Activated CD4-positive, alpha-beta T cell treated with anti-CD3 and anti-CD28 coated beads for 36 hours (primary cell): ENCODE results near the gene PIAS2. TPM values are rescaled to one million over a fixed set of nuclear protein-coding genes. Genes with fewer than 3 reads are reported as not detected.
"Not testable (repeated sequence)": the region's sequence is repeated elsewhere in the genome, so short reads cannot be mapped to it uniquely, and the experiment has no call there.

Source experiments
- ATAC-seq: fragments of 200-7000 bp; cut with Tn5 transposase; one replicate; pipeline ENCODE4 v1.10.0; 2021; ENCODE audit warnings: mild to moderate bottlenecking, moderate library complexity
- CTCF ChIA-PET: fragments of 350-600 bp; sonication (Branson Sonifier 250); formaldehyde crosslinking; loops from one replicate; lab custom pipeline; 2021; ENCODE audit warnings: antibody characterized with exemption; lab: Charles Lee
- POLR2A ChIA-PET: fragments of 350-600 bp; sonication (Branson Sonifier 250); formaldehyde crosslinking; loops from one replicate; lab custom pipeline; 2021; ENCODE audit warnings: antibody characterized with exemption, inconsistent platforms; lab: Charles Lee
- DNase-seq: peaks from one replicate; pipeline ENCODE4 v3.0.0-alpha.2; 2020
- H3K27ac Mint-ChIP-seq: one replicate; pipeline ENCODE4 v1.8.0; 2021; ENCODE audit warnings: mixed read lengths
- H3K27me3 Mint-ChIP-seq: one replicate; pipeline ENCODE4 v1.8.0; 2021; ENCODE audit warnings: mixed read lengths
- H3K36me3 Mint-ChIP-seq: one replicate; pipeline ENCODE4 v1.8.0; 2021; ENCODE audit warnings: low read depth, mixed read lengths
- H3K4me1 Mint-ChIP-seq: one replicate; pipeline ENCODE4 v1.8.0; 2021; ENCODE audit warnings: mixed read lengths
- H3K4me3 Mint-ChIP-seq: one replicate; pipeline ENCODE4 v1.8.0; 2021; ENCODE audit warnings: mild to moderate bottlenecking, moderate library complexity, mixed read lengths
- H3K9me3 Mint-ChIP-seq: one replicate; pipeline ENCODE4 v1.8.0; 2021; ENCODE audit warnings: low read depth, mixed read lengths
- intact Hi-C, 2 experiments: fragments of 100-400 bp; cut with DNase I in 1 of 2; cut with micrococcal nuclease in 1 of 2; formaldehyde crosslinking; loops; one replicate each; pipeline versions ENCODE4 v1.14.2 to v1.15.1; 2022 to 2024; cut with DNase I, micrococcal nuclease
- total RNA-seq, 2 experiments: library from RNA; stranded (reverse); gene quantifications; one replicate each; pipeline ENCODE4 v1.2.3, GENCODE V29; 2021

PIAS2 gene, protein sequence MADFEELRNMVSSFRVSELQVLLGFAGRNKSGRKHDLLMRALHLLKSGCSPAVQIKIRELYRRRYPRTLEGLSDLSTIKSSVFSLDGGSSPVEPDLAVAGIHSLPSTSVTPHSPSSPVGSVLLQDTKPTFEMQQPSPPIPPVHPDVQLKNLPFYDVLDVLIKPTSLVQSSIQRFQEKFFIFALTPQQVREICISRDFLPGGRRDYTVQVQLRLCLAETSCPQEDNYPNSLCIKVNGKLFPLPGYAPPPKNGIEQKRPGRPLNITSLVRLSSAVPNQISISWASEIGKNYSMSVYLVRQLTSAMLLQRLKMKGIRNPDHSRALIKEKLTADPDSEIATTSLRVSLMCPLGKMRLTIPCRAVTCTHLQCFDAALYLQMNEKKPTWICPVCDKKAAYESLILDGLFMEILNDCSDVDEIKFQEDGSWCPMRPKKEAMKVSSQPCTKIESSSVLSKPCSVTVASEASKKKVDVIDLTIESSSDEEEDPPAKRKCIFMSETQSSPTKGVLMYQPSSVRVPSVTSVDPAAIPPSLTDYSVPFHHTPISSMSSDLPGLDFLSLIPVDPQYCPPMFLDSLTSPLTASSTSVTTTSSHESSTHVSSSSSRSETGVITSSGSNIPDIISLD
- 10 to 100 TPM; 27.1 to 28.2 TPM for total RNA-seq

DNA sequence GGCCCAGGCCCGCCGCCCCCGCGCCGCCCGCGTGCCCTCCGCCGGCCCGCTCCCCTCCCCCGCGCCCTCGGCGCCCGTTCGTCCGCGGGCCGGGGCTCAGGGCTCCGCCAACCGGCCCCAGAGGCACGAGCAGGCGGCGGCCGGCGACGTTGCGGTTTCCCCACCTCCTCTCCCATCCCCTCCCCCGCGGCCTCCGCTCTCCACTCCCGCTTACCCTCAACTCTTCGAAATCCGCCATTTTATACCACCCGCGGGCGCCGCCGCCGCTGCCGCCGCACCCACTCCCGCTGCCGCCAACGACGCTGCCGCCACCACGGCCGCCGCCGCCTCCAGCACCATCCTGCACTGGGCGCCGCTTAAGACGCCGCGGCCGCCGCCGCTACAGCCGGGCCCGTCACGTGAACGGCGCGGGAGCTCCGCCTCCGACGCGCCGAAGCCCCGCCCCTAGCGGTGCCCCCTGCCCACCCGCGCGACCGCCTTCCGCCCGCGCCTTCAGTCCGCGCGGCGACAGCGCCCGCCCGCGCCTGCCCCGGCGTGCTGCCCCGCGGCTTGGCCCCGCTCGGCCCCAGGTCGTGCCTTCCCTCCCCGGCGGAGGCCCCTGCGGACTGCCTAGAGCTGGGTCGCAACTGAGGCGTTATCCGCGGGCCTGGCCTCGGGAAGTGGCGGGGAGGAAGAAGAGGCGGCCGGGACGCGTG, at the start of gene PIAS2, which contains the start of gene KATNAL2:
PIAS2 (minus strand) TSS at position 400 of the 695 bp plus-strand sequence; CDS start at position 238, 162 bp downstream.
KATNAL2 (plus strand) TSS at position 495 of the 695 bp plus-strand sequence. CDS start 29,271 bp downstream, outside the sequence.
- POLR2A ChIA-PET, result interaction anchor here (1.2 kb wide), 1 partner anchor 233 kb away, joined by 3 read pairs; no protein-coding TSS in a partner anchor
- H3K9me3 Mint-ChIP-seq, result peaks cover 2% of the 10 kb centered on the region
- peak within 1 kb of the TSS; percentile 91 for H3K27ac Mint-ChIP-seq
- H3K27me3 Mint-ChIP-seq, result no peaks in the 10 kb centered on the region
- CTCF ChIA-PET, result interaction anchor here (0.5 to 0.7 kb wide), 4 partner anchors 33 to 573 kb away, joined by 3 to 5 read pairs (median 3); no protein-coding TSS in a partner anchor
- H3K36me3 Mint-ChIP-seq, result peaks cover 2% of the 10 kb centered on the region
- H3K4me3 Mint-ChIP-seq, result peak within 1 kb of the TSS; percentile 92
- H3K4me1 Mint-ChIP-seq, result peaks cover 45% of the 10 kb centered on the region
- peak; percentile 92 for ATAC-seq
- peak; percentile 83 for DNase-seq
- intact Hi-C loops, result loop anchor here (1.0 to 10.0 kb wide), 9 partner anchors 30 to 1018 kb away; partner anchors contain the start of genes HAUS1 (in 1 of the 2), HDHD2 (in 1 of the 2), IER3IP1 (in 1 of the 2) and SMAD2 (in 1 of the 2)

- DNase-seq, result not testable (repeated sequence)
These were observed 49.0 kb upstream of the PIAS2 start for GRCh38 chr18:46966266-46966665.

GRCh38 chr18:46964579-46965293, 47.4 kb upstream of the PIAS2 start:
- ATAC-seq, H3K9me3 Mint-ChIP-seq, H3K4me1 Mint-ChIP-seq, H3K4me3 Mint-ChIP-seq, POLR2A ChIA-PET, intact Hi-C loops, H3K27me3 Mint-ChIP-seq, H3K27ac Mint-ChIP-seq, H3K36me3 Mint-ChIP-seq, CTCF ChIA-PET, DNase-seq: not testable (repeated sequence)

More at GRCh38 chr18:46966266-46966665, 49.0 kb upstream of the PIAS2 start:
- POLR2A ChIA-PET, intact Hi-C loops, CTCF ChIA-PET, H3K27me3 Mint-ChIP-seq, H3K4me1 Mint-ChIP-seq, H3K27ac Mint-ChIP-seq, H3K36me3 Mint-ChIP-seq, ATAC-seq, H3K9me3 Mint-ChIP-seq, H3K4me3 Mint-ChIP-seq: not testable (repeated sequence)

DNA sequence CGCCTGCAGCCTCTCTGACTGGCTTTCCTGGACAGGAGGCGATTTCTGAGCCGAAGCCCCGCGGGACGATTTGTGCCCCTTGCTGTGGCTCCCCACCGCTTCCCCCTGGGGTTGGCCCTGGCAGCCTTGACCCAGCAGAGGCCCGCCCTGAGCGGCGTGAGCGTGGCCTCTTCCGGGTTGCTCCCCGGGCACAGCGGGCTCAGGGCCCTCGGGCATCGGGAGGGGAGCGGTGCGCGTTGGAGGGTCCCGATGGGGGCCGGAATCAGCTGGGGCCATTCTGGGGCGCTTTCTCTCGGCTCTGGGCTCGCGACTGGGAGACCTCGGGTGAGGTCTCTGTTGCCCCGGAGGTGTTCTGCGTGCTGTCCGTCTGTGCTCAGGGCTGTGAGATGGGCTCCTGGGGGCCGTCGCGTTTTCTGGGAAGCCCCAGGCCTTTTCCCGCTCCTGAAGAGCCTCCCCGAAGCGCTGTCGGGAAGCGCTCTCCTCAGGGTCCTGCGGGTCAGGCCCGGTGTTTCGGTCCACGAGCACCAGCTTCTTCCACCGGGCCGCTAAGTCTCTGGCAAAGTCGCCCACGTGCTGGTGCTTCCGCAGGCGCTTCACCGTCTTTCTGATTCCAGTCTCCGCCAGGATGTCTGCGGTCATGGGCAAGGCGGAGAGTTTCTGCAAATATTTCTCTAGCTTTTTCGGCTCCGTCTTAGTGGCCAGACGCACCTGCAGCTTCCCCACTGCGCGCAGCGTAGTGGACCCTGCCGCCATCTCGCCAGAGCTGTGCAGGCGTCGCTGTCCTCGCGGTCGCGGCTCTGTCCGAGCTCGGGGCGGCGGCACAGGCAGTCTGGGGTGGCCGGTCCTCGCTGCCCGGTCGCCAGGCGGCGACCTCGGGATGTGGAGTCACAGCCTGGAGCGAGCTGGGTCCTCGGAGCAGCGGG, 46.6 kb upstream of the PIAS2 start:
- ATAC-seq, CTCF ChIA-PET, H3K27ac Mint-ChIP-seq: not testable (repeated sequence)

GRCh38 chr18:46958209-46958608, 40.9 kb upstream of the PIAS2 start:
- Mint-ChIP-seq H3K27me3 (no peaks in the 10 kb centered on the region), H3K27ac (no peak overlapping the region), H3K4me3 (no peak overlapping the region), H3K9me3 (peaks cover 1% of the 10 kb centered on the region), H3K4me1 (no peaks in the 10 kb centered on the region), H3K36me3 (no peaks in the 10 kb centered on the region)
- intact Hi-C loops, result no loop called here
- CTCF ChIA-PET, result interaction anchor here (1.0 kb wide), 1 partner anchor 791 kb away, joined by 3 read pairs; no protein-coding TSS in a partner anchor
- ATAC-seq, result no peak
- DNase-seq, result no peak
- POLR2A ChIA-PET, result interaction anchor here (0.7 kb wide), 1 partner anchor 718 kb away, joined by 8 read pairs; no protein-coding TSS in a partner anchor

More for the DNA sequence above, 46.6 kb upstream of the PIAS2 start:
- H3K27me3 Mint-ChIP-seq, DNase-seq, H3K4me3 Mint-ChIP-seq, H3K36me3 Mint-ChIP-seq, POLR2A ChIA-PET, H3K9me3 Mint-ChIP-seq, H3K4me1 Mint-ChIP-seq, intact Hi-C loops: not testable (repeated sequence)

GRCh38 chr18:46953195-46953594, 35.9 kb upstream of the PIAS2 start:
- Mint-ChIP-seq H3K27ac (no peak overlapping the region), H3K9me3 (no peaks in the 10 kb centered on the region), H3K36me3 (no peaks in the 10 kb centered on the region), H3K4me1 (no peaks in the 10 kb centered on the region), H3K4me3 (no peak overlapping the region), H3K27me3 (peaks cover 2% of the 10 kb centered on the region)
- ChIA-PET POLR2A (no interaction called here), CTCF (no interaction called here)
- intact Hi-C loops, result no loop called here
- ATAC-seq (no peak), DNase-seq (no peak)

GRCh38 chr18:46950064-46950656, 32.9 kb upstream of the PIAS2 start:
- Mint-ChIP-seq H3K9me3 (no peaks in the 10 kb centered on the region), H3K4me3 (no peak overlapping the region), H3K27ac (no peak overlapping the region), H3K36me3 (no peaks in the 10 kb centered on the region), H3K4me1 (no peaks in the 10 kb centered on the region), H3K27me3 (peaks cover 4% of the 10 kb centered on the region)
- ChIA-PET CTCF (interaction anchor here (0.6 to 1.4 kb wide), 5 partner anchors 13 to 533 kb away, joined by 3 to 5 read pairs (median 3); partner anchors contain the start of genes KATNAL2 and PIAS2), POLR2A (no interaction called here)
- DNase-seq, result no peak
- no peak for ATAC-seq
- intact Hi-C loops, result no loop called here

DNA sequence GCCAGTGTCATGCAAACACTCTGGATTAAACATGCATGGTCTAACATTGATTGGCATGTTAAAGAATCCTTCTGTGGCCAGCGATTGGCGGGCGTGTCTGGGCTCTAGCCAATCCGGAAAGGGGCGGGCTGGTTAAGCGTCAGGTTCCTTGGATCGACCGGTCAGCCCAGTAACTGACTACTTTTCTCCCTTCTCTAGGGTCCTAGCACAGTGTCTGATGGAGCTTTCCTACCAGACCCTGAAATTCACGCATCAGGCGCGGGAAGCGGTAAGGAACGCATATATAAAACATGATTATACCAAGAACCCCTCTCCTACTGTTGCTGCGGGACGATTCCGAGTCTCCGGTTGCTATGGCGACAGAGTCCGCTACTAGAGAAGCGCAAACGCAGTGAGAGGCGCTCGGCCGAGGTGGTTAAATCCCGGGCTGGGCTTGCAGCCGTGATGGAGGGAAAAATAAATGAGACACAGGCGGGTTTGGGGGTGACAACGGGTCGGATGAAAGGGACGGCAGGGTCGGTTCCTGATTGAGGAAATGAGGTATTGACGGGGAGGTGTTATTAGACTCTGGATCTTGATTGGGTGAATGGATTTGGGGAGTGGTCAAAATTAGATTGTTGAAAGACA, 29.5 kb upstream of the PIAS2 start:
- H3K27ac Mint-ChIP-seq, result no peak overlapping the region
- peak; percentile 78 for DNase-seq
- no peaks in the 10 kb centered on the region for H3K36me3 Mint-ChIP-seq
- no peaks in the 10 kb centered on the region for H3K9me3 Mint-ChIP-seq
- no peak overlapping the region for H3K4me3 Mint-ChIP-seq
- ChIA-PET POLR2A (no interaction called here), CTCF (no interaction called here)
- no peaks in the 10 kb centered on the region for H3K4me1 Mint-ChIP-seq
- peak; percentile 99 for ATAC-seq
- peaks cover 8% of the 10 kb centered on the region for H3K27me3 Mint-ChIP-seq
- intact Hi-C loops, result loop anchor here in 1 of 2 experiments (2.0 kb wide), 1 partner anchor 30 kb away; the partner anchor contains the start of genes KATNAL2 and PIAS2

- no peaks in the 10 kb centered on the region for H3K36me3 Mint-ChIP-seq
- CTCF ChIA-PET, result no interaction called here
- H3K27ac Mint-ChIP-seq, result no peak overlapping the region
- no peaks in the 10 kb centered on the region for H3K4me1 Mint-ChIP-seq
- H3K9me3 Mint-ChIP-seq, result no peaks in the 10 kb centered on the region
- intact Hi-C loops, result no loop called here
- POLR2A ChIA-PET, result no interaction called here
- DNase-seq (no peak), ATAC-seq (no peak)
- H3K4me3 Mint-ChIP-seq, result no peak overlapping the region
- H3K27me3 Mint-ChIP-seq, result peaks cover 6% of the 10 kb centered on the region
These were observed 25.3 kb upstream of the PIAS2 start for GRCh38 chr18:46942646-46943045.
